G401.6 (cell line): Measurements from ENCODE around the gene GPC1.

ENCODE experiments used
- FAIRE-seq: peaks from 2 replicates; lab custom pipeline; 2012; peaks lifted over from hg19 to GRCh38; lab: Jason Lieb, UNC

Gene GPC1

GRCh38 chr2:240517342-240517741 is 81.9 kb downstream of the GPC1 start:
- FAIRE-seq = no peak
